HG02798 (cell line): ENCODE results near the gene PIM3.

ENCODE experiments used
- ATAC-seq: cut with Tn5 transposase; IDR thresholded peaks from one replicate; pipeline ENCODE4 v1.9.1; 2021; ENCODE audit warnings: mild to moderate bottlenecking; ENCODE audit not compliant: unreplicated experiment, poor library complexity

PIM3 gene

GRCh38 chr22:49927483-49928184 lies 32.9 kb upstream of the PIM3 start:
- ATAC-seq = no peak

DNA sequence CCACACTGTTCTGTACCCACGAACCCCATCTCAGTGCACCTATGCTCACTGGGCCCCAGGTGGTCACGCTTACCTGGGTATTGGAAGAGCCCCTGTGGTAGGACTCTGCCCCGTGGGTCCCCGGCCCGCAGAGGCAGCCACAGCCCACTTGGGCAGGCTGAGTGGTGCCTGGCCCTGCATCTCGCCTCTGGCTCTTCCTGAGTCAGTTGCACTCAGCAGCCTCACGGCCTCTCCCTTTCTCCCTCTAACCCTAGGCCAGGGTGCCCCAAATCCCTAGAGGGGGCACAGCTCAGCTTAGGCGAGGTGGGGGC lies 32.4 kb upstream of the PIM3 start:
- no peak for ATAC-seq

DNA sequence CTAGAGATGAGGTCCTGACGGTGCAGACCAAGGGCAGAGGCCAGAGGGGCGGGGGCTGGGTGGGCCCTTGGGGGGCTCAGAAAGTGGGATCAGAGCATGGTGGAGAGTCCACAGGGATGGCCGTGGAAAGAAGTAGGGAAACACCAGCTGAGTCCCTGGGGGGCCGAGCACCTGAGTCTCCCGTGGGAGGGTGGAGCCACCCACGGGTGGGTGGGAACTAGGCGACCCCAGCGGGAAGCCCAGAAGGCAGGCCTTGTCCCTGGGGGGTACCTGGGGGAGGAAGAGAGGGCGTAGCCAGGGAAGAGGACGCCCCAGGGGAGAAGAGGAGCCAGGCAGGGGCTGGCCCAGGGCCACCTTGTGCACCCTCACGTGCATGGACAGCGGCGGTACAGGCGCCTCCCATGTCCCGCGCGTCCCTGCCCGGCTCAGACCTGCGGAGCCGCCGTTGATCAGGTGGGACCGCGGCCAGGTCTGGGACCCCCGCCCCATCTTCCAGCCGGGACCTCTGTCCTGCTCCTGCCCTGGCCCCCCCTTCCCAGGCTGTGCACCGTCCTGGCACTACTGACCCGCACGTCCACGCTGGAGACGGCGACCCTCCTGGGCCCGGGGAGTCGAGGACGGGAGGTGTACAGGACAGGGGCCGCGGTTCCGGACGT lies 31.9 kb upstream of the PIM3 start:
- no peak for ATAC-seq

GRCh38 chr22:49929211-49929979 lies 31.2 kb upstream of the PIM3 start:
- peak; percentile 42 for ATAC-seq

DNA sequence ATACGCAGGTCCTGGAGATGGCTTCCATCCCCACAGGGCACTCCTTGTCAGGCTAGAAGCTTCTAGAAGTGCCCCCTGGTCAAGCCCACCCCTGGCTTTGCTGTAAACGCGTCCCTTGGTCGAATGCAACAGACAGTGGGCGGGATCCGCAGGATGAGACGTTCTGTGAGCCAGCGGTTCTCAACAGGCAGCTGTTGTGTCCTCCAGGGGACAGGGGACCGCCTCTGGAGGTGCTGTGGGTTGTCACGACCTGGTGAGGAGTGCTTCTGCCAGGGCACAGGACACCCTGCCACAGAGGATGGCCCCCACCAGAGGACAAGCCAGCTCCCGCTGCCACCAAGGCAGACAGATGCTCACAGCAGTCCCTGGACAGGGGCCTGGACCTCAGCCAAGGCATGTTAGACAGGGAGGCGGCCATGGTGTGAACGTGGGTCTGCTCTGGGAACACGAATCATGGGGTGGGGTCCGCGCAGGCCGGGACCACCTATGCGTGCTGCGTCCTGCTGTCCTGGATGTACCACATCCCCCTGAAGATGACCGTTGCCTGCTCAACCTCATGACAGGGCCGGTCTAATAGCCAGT lies 30.5 kb upstream of the PIM3 start:
- ATAC-seq = no peak

DNA sequence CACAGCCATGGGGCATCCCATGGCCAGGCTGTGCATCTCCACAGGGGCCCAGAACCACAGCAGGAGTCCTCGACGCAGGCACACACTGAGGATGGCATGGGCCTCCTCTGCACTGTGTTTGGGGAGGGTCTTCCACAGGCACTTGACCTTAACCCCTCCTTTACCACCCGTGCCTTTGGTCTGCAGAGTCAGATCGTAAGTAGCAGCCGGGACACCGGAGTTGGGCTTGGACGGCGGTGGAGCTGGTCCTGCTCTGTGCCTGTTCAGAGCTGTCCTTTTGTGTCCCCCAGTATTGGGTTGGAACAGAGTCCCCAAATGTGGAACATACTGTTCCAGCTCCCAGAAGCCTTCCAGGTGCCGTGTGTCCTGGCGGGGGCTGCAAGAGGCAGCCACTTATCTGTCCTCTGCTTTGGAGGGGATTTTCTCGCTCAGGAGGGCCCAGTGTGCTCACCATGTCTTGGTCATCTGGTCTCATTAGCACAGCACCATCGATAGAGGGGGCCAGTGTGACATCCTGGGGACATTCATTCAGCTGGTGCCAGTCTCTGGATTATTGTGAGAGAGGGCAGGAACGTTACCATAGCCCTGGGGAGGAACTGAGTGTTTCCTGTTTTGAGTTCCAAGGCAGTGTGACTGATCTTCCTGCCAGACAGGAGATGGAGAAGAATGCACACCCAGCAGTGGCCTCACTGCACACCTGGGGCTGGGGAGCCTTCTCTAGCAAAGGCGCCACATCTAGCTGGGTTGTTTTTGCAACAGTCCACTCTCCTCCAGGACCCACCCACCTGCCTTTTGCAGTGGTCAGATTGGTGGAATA lies 29.8 kb upstream of the PIM3 start:
- ATAC-seq = peak; percentile 29

DNA sequence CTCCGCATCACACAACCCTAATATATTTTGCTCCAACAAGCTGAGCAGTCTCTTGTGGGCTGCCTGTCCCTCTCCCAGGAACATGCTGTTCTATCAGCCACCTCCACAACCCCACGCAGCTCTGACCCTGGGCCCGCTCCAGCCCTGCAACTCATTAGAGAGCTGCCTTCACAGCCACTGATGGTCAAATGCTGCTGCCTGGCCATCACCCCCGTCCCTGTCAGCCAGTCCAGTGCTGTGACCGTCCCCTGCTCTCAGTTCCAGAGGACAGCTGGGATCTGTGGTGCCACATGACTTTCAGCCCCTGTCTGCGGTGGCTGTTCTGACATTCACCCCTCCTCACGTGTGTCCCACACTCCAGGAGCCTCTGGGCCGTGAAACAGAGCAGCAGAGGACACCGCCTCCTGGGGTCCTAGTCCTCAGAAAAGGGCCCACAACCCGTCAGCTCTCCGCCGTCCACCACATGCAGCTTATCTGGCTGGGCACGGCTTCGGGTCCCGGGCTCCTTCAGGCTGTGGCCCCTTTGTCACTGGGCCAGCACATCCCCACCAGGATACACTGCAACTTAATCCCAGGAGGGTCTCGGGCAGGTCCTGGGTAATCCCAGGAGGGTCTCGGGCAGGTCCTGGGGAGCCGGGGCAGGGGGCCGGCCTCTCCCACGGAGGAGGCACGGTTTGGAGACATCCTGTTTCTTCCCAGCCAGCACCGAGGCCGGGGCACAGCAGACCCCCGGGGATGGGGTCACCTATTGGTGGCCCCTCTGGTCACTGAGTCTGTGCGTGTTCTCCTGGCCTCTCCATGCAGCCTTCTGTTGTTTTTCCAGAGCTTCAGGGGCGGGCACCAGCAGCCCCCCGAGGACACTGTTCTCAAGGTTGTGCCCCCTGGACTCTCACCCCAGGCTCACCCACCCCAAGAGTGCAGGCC lies 27.1 kb upstream of the PIM3 start:
- ATAC-seq = no peak

GRCh38 chr22:49934160-49934890 lies 26.2 kb upstream of the PIM3 start:
- ATAC-seq = no peak

DNA sequence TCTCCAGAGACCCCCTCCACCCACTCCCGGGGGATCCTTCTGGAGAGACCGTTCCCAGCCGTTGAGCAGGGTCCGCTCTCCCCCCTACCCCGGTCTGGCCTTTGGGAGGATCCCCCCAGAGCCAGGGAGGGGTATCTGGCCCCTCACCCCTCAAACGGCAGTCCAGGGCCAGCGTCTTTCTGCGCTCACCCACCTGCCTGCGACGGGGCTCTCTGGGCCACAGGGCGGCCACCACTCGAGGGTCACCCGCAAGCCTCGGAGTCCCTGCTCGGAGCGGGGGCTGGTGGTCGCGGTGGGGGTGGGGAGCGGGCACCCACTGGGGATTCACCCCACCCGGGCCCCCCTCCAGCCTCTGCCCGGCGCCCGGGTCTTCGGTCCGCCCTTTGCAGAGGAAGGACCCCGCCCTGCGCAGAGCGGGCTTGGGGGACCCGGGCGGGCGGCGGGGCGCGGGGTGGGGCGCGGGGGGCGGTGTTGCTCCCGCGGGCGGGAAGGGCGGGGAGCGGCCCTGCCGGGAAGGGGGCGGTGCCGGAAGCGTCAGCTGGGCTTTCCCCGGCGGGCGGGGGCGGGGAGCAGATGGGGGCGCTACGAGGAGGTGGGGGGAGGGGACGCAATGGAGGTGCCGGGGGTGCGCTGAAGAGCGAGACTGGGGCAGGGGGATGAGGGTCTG lies 25.5 kb upstream of the PIM3 start:
- ATAC-seq = no peak

DNA sequence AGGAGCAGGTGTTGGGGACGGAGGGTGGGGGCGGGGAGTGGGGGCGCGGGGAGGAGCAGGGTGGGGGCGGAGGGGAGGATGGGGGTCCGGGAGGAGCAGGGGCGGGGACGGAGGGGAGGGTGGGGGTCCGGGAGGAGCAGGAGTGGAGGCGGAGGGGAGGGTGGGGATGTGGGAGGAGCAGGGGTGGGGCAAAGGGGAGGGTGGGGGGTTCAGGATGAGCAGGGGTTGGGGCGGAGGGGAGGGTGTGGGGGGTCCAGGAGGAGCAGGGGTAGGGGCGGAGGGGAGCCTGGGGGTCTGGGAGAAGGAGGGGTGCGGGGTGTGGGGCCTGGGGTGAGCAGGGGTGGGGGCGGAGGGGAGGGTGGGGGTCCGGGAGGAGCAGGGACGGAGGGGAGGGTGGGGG lies 25.0 kb upstream of the PIM3 start:
- ATAC-seq = no peak

DNA sequence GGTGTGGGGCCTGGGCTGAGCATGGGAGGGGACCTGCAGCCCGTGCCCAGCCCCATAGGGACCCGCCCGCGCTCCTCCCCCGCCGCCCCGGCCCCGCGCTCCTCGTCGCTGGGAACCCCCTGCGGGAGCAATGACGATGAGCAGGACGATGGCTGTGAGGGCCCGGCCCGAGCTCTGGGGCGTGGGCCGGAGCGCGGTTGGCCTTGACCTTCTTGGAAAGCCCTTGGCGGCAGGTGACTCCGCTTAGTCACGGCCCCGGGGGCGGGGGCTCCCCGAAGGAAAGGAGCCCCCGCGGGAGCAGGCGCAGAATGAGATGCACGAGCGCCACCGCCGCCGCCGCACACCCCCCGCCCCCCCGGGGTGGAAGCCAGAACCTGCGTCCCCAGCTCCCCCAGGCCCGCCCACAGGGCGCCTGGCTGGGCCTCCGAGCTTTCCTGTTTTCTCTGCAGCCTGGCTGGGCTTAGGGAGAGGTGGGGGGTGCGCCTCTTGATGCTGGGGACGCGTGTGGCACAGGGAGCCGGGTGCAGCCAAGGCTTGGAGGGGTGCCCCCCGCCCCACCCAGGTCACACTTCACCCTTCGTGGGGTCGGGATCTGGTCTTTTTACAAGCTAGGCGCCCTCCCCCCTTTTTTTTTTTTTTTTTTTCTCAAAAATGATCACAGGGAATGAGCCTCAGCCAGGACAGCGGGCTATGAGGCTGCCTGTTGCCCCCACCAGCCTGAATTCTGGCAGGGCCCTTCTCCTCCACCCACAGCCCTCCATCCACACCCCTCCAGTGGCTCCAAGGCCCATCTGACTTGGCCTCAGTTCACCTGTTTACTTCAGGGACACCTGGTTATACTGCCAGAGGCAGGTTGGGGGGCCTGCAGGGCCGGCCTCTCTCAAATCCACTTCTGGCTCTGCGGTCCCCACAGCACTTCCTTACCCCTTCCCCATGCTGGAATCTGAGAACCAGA lies 24.3 kb upstream of the PIM3 start:
- ATAC-seq = peak; percentile 78

GRCh38 chr22:49936973-49937757 lies 23.4 kb upstream of the PIM3 start:
- no peak for ATAC-seq

DNA sequence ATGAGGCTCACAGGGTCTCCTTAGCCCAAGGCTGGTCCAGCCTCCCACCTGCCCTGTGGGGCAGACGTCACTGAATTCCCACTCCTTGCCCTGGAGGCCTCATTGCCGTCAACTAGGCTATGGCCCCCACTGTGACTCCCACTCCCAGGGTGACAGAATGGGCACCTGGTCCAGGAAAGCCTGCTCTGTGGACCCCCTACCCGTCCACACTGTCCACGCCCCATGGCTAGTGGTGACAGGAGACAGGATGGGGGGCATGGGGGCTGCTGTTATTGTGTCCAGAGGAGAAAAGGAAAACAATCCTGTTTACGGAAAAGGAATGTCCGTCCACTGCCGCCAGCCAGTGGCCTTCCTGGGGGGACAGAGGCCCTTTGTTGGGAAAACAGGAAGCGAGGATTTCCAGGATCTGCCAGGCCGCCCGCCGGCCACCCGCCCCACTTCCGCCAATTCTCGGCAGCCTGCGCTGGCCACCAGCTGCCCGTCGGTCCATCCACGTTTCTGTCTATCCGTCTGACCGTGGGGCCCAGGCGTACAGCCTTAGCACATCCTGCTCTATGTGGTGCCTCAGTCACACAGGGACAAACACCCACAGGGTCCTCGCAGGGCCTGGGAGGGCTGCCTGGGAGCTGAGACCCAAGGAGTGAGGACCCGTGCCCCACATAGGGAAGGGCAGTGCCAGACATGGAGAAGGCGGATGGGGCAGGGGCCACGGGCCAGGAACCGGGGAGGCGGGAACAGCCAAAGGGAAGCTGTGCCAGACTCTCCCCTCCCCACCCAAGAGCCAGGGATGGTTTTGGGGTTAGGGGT lies 22.6 kb upstream of the PIM3 start:
- ATAC-seq = no peak

DNA sequence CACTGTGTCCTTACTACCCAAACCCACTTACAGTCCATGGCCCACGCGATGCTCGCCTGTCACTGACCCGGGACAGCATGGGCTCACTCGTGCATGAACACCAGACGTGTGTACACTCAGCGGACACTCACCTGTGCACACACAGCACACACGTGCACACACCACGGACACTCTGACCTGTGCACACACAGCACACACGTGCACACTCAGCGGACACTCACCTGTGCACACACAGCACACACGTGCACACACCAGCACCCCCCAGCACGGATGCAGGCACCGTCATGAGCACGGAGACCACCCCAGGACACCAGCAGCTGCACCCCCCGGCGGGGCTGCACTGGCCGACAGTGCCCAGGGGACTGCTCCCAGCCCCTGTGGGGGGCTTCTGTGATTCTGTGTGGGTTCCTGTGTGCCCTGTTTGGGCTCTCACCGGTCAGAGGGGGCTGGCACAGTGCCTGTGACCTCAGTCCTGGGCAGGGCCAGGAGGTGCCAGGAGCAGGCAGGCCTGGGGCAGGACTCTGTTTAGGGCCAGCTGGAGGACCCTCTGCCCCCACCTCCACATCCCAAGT lies 21.9 kb upstream of the PIM3 start:
- ATAC-seq = no peak
